Osteoblast (primary cell): Measurements from ENCODE around the gene LRRC34. TPM values are rescaled to one million over a fixed set of nuclear protein-coding genes. Genes with fewer than 3 reads are reported as not detected.

Experiments
- DNase-seq: peaks from one replicate; pipeline ENCODE4 v3.0.0; 2011; ENCODE audit warnings: low spot score, mixed read lengths; ENCODE audit not compliant: insufficient read length; ENCODE audit errors: missing footprints
- H2AFZ ChIP-seq: 2 replicates; pipeline ENCODE4 v1.6.0; 2011; ENCODE audit warnings: mild to moderate bottlenecking, low read length
- H3K27ac ChIP-seq: 2 replicates; pipeline ENCODE4 v1.5.1; 2011; ENCODE audit warnings: mild to moderate bottlenecking, low read depth, low read length, moderate library complexity
- H3K27me3 ChIP-seq: 2 replicates; pipeline ENCODE4 v1.6.0; 2012; ENCODE audit warnings: mild to moderate bottlenecking, control low read depth, inconsistent platforms, low read length, moderate library complexity; ENCODE audit not compliant: insufficient read depth
- H3K36me3 ChIP-seq: 2 replicates; pipeline ENCODE4 v1.5.1; 2011; ENCODE audit warnings: mild to moderate bottlenecking, low read length, control low read depth, moderate library complexity; ENCODE audit not compliant: insufficient read depth
- H3K4me1 ChIP-seq: 2 replicates; pipeline ENCODE4 v1.5.1; 2011; ENCODE audit warnings: mild to moderate bottlenecking, low read length, control low read depth, moderate library complexity; ENCODE audit not compliant: insufficient read depth
- H3K4me2 ChIP-seq: 2 replicates; pipeline ENCODE4 v1.6.0; 2011; ENCODE audit warnings: mild to moderate bottlenecking, low read length; ENCODE audit not compliant: insufficient read depth
- H3K4me3 ChIP-seq: fragments of 200-600 bp; sonication (generic); 3 replicates; pipeline ENCODE4 v1.5.1; 2012; ENCODE audit warnings: mild to moderate bottlenecking, low read length, inconsistent platforms; ENCODE audit not compliant: insufficient read depth
- H3K79me2 ChIP-seq: 2 replicates; pipeline ENCODE4 v1.6.0; 2012; ENCODE audit warnings: mild to moderate bottlenecking, low read length, control low read depth, inconsistent platforms; ENCODE audit not compliant: insufficient read depth
- H3K9me3 ChIP-seq: 2 replicates; pipeline ENCODE4 v1.5.1; 2011; ENCODE audit warnings: low read depth, low read length, control low read depth
- H4K20me1 ChIP-seq: 2 replicates; pipeline ENCODE4 v1.6.0; 2012; ENCODE audit warnings: mild to moderate bottlenecking, low read length, control low read depth; ENCODE audit not compliant: insufficient read depth
- total RNA-seq: library from RNA; depleted of rRNA; stranded (reverse); fragments of >200 nt; gene quantifications from 2 replicates; pipeline ENCODE4 v1.2.3, GENCODE V29; 2012
- TF ChIP-seq, protein P1 (sequence below): IDR thresholded peaks from 2 replicates; pipeline ENCODE4 v1.5.1; 2011; ENCODE audit warnings: mild to moderate bottlenecking, low read depth, low read length, moderate library complexity; ENCODE audit errors: extremely low read depth

Gene LRRC34
- total RNA-seq, 1 donor, result 2.2 TPM

DNA sequence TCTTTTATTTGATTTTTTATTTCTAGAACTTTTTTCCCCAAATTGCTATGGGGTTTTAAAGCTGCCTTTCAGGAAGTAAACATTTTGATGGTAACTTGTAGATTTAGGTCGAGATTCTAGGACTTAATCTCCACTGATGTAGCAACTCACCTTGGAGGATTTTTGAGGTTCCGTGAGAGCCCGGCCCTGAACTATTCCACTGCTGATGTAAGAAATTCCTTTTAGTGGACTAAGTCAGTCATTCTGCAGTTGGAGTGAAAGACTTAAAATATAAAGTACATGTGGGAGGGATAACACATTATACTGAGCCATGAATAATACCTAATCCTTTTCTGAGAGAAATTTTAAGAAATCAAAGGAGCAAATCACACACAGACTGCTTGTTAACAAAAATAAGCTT is 12.6 kb upstream of the LRRC34 start:
- Histone ChIP-seq H3K9me3 (no peaks in the 10 kb centered on the region), H2AFZ (no peak overlapping the region), H3K36me3 (no peaks in the 10 kb centered on the region), H3K4me3 (no peak overlapping the region), H3K27me3 (no peaks in the 10 kb centered on the region), H4K20me1 (no peaks in the 10 kb centered on the region), H3K4me1 (no peaks in the 10 kb centered on the region), H3K4me2 (no peak overlapping the region), H3K79me2 (no peaks in the 10 kb centered on the region), H3K27ac (no peak overlapping the region)
- TF ChIP-seq, protein P1, sequence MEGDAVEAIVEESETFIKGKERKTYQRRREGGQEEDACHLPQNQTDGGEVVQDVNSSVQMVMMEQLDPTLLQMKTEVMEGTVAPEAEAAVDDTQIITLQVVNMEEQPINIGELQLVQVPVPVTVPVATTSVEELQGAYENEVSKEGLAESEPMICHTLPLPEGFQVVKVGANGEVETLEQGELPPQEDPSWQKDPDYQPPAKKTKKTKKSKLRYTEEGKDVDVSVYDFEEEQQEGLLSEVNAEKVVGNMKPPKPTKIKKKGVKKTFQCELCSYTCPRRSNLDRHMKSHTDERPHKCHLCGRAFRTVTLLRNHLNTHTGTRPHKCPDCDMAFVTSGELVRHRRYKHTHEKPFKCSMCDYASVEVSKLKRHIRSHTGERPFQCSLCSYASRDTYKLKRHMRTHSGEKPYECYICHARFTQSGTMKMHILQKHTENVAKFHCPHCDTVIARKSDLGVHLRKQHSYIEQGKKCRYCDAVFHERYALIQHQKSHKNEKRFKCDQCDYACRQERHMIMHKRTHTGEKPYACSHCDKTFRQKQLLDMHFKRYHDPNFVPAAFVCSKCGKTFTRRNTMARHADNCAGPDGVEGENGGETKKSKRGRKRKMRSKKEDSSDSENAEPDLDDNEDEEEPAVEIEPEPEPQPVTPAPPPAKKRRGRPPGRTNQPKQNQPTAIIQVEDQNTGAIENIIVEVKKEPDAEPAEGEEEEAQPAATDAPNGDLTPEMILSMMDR, result no peak
- no peak for DNase-seq

DNA sequence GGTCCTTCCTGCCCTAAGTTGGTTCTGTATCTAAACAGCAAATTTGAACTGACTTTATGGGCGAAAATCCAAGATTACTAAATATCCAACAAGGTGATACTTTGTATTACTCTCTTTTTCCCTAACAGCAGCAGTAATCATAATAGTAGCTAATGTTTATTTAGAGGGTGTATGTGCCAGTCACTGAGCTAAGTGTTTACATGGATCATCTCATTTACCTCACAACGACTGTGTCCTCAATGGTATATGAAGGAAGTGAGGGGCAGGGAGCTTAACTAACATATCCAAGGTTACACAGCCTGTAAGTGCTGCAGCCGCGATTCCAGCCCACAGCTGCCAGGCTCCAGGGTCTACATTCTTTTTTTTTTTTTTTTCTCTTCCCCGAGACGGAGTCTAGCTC is 10.3 kb upstream of the LRRC34 start:
- Histone ChIP-seq H2AFZ (no peak overlapping the region), H3K79me2 (no peaks in the 10 kb centered on the region), H3K4me1 (peaks cover 3% of the 10 kb centered on the region), H3K36me3 (no peaks in the 10 kb centered on the region), H3K27ac (no peak overlapping the region), H3K27me3 (no peaks in the 10 kb centered on the region), H3K9me3 (no peaks in the 10 kb centered on the region), H4K20me1 (no peaks in the 10 kb centered on the region), H3K4me3 (no peak overlapping the region), H3K4me2 (no peak overlapping the region)
- TF ChIP-seq, protein P1, result no peak
- DNase-seq, result no peak

DNA sequence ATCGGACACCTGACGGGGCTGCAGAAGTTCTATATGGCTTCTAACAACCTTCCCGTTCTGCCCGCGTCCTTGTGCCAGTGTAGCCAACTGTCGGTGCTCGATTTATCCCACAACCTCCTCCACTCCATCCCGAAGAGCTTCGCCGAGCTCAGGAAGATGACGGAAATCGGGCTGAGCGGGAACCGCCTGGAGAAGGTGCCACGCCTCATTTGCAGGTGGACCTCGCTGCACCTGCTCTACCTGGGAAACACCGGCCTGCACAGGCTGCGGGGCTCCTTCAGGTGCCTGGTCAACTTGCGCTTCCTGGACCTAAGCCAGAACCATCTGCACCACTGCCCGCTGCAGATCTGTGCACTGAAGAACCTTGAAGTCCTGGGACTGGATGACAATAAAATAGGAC is 9.8 kb upstream of the LRRC34 start:
- Histone ChIP-seq H3K27me3 (no peaks in the 10 kb centered on the region), H3K4me2 (no peak overlapping the region), H2AFZ (no peak overlapping the region), H3K79me2 (no peaks in the 10 kb centered on the region), H4K20me1 (no peaks in the 10 kb centered on the region), H3K27ac (no peak overlapping the region), H3K9me3 (no peaks in the 10 kb centered on the region), H3K4me3 (no peak overlapping the region), H3K36me3 (no peaks in the 10 kb centered on the region), H3K4me1 (peaks cover 4% of the 10 kb centered on the region)
- no peak for DNase-seq
- TF ChIP-seq, protein P1, result no peak

DNA sequence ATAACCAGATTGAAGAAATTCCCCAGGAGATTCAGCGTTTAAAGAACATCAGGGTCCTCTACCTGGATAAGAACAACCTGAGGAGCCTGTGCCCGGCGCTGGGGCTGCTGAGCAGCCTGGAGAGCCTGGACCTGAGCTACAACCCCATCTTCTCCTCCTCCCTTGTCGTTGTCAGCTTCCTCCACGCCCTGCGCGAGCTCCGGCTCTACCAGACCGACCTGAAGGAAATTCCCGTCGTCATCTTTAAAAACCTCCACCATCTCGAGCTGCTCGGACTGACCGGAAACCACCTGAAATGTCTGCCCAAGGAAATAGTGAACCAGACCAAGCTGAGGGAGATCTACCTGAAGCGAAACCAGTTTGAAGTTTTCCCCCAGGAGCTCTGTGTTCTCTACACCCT is 9.4 kb upstream of the LRRC34 start:
- H2AFZ ChIP-seq, result no peak overlapping the region
- no peak overlapping the region for H3K4me2 ChIP-seq
- no peaks in the 10 kb centered on the region for H3K27me3 ChIP-seq
- H3K4me1 ChIP-seq, result peaks cover 4% of the 10 kb centered on the region
- H3K4me3 ChIP-seq, result no peak overlapping the region
- DNase-seq, result no peak
- no peak overlapping the region for H3K27ac ChIP-seq
- H3K9me3 ChIP-seq, result no peaks in the 10 kb centered on the region
- no peaks in the 10 kb centered on the region for H4K20me1 ChIP-seq
- no peaks in the 10 kb centered on the region for H3K79me2 ChIP-seq
- TF ChIP-seq, protein P1, result no peak
- no peaks in the 10 kb centered on the region for H3K36me3 ChIP-seq
